MM.1S (cell line): Measurements from ENCODE around the gene TWF2.

ENCODE experiments used
- EZH2phosphoT487 ChIP-seq: fragments of 300-600 bp; sonication (generic); IDR thresholded peaks from 2 replicates; pipeline ENCODE4 v1.6.1; 2018; ENCODE audit warnings: antibody characterized with exemption, low read length
- TF ChIP-seq, protein P1 (sequence below): fragments of 300-600 bp; sonication (generic); IDR thresholded peaks from 2 replicates; pipeline ENCODE4 v1.5.1; 2016; ENCODE audit warnings: antibody characterized with exemption, low read length, mixed read lengths

DNA sequence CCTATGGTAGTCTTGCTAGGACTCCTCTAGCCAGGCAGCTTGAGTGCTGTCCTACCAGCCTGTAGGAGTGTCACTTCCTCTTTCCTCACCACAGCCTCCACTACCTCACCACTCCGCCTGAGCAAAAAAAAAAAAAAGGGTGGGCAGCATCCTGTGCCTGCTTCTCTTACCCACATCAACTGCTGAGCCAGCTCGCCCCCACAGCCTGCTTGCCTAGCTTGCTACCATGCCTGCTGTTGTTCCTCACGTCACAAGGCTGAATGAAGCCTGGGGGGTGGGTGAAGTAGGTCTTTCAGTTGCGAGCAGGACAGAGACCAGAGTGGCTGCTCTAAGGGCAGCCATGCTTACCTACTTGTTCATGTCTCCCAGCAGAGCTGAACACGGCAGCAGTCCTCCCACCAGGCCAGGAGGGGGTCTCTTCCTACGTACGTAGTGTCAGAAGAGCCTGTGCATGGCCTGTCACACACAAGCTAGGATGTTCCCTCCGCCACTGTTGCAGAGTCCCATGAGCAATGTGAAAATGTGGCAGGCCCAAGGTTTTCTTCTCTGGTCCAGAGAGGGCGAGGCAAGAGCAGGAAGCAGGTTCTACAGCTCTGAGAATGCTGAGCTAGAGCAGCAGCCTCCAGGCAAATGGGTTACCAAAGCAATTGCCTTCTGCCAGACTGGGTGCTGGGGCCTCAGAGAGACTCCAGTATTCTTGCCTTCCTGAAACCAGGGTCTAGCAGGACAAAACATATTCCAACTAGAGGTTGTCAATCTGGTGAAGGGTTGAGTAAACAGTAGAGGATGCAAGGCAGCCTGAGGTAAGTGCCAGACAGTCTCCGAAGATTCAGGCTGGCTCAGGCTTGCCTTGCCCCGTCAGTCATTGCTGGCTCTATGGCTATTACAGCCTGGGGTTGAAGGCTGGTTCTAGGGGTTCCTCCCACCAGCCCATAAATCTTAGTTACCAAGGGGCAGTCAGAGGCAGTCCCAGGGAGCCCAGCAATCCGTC is 14.7 kb upstream of the TWF2 start:
- TF ChIP-seq, protein P1, sequence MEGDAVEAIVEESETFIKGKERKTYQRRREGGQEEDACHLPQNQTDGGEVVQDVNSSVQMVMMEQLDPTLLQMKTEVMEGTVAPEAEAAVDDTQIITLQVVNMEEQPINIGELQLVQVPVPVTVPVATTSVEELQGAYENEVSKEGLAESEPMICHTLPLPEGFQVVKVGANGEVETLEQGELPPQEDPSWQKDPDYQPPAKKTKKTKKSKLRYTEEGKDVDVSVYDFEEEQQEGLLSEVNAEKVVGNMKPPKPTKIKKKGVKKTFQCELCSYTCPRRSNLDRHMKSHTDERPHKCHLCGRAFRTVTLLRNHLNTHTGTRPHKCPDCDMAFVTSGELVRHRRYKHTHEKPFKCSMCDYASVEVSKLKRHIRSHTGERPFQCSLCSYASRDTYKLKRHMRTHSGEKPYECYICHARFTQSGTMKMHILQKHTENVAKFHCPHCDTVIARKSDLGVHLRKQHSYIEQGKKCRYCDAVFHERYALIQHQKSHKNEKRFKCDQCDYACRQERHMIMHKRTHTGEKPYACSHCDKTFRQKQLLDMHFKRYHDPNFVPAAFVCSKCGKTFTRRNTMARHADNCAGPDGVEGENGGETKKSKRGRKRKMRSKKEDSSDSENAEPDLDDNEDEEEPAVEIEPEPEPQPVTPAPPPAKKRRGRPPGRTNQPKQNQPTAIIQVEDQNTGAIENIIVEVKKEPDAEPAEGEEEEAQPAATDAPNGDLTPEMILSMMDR: no peak
- TF ChIP-seq EZH2phosphoT487: no peak
